ENCODE data around the gene PLCH1. TPM values are rescaled to one million over a fixed set of nuclear protein-coding genes. Genes with fewer than 3 reads are reported as not detected.

The PLCH1 gene
- total and polyA plus RNA-seq, 2 of the 13 experiments (the other 11 are each of a cell fraction or from before 2014, with no cell fraction given): 2.0 to 3.0 TPM

- Histone ChIP-seq H3K9ac (ENCODE audit: insufficient read depth, low read depth, low read length) (no peak overlapping the region), H3K4me3 (replicated peaks in 1 of 3; ENCODE audit: insufficient read depth in 1 of 3, low read depth in 2 of 3, low read length in 3 of 3) (no peak overlapping the region), H3K4me2 (ENCODE audit: low read depth, low read length) (no peak overlapping the region), H3K9me3 (ENCODE audit: low read length) (no peaks in the 10 kb centered on the region), H2AFZ (ENCODE audit: low read length) (no peak overlapping the region), H3K27me3 (ENCODE audit: control insufficient read depth in 1 of 2, insufficient read depth in 2 of 2, low read length in 2 of 2) (no peaks in the 10 kb centered on the region), H3K4me1 (ENCODE audit: insufficient read depth, low read length) (no peaks in the 10 kb centered on the region), H3K79me2 (ENCODE audit: insufficient read depth, low read length) (no peaks in the 10 kb centered on the region), H4K20me1 (ENCODE audit: insufficient read depth, low read length) (no peaks in the 10 kb centered on the region), H3K27ac (ENCODE audit: extremely low read length, insufficient read depth, low read length) (no peak overlapping the region), H3K36me3 (replicated peaks in 1 of 2; ENCODE audit: control insufficient read depth in 1 of 2, insufficient read depth in 2 of 2, low read length in 2 of 2) (no peaks in the 10 kb centered on the region)
- intact Hi-C loops (cut with micrococcal nuclease; ENCODE audit: unreplicated experiment) (no loop called here), in situ Hi-C loops (cut with HindIII; ENCODE audit: extremely low pct_ligation_motif_present, low pct_unique_long_range_greater_than_20kb) (no loop called here)
- TF ChIP-seq POLR2A (IDR thresholded peaks at IDR 0.05; ENCODE audit: insufficient read depth in 1 of 2, low read depth in 2 of 2, low read length in 2 of 2) (no peak), SMARCC2 (IDR thresholded peaks at IDR 0.05) (no peak), ZNF878 (CRISPR knock-in tag; IDR thresholded peaks at IDR 0.05) (no peak), ZNF432 (CRISPR knock-in tag; IDR thresholded peaks at IDR 0.05; ENCODE audit: borderline replicate concordance) (no peak), MTA3 (CRISPR knock-in tag; IDR thresholded peaks at IDR 0.05) (no peak), ZFP36L2 (CRISPR knock-in tag; IDR thresholded peaks at IDR 0.05) (no peak), ZNF333 (CRISPR knock-in tag; IDR thresholded peaks at IDR 0.05; ENCODE audit: borderline replicate concordance) (no peak), FOXP1 (IDR thresholded peaks at IDR 0.05) (no peak), FOXP1 (CRISPR knock-in tag; IDR thresholded peaks at IDR 0.05) (no peak), SP2 (CRISPR knock-in tag; IDR thresholded peaks at IDR 0.05) (no peak), CBX2 (IDR thresholded peaks at IDR 0.05; ENCODE audit: low read depth, low read length) (no peak), CBX2 (CRISPR knock-in tag; IDR thresholded peaks at IDR 0.05; ENCODE audit: low read depth) (no peak), ZZZ3 (CRISPR knock-in tag; IDR thresholded peaks at IDR 0.05; ENCODE audit: borderline replicate concordance) (no peak), ZMAT3 (CRISPR knock-in tag; conservative IDR thresholded peaks at IDR 0.05) (no peak), HMGA1 (CRISPR knock-in tag; conservative IDR thresholded peaks at IDR 0.05) (no peak)
- DNase-seq (ENCODE audit: low spot score) (no peak), ATAC-seq (no peak), FAIRE-seq (no peak)
- no TSS peak for BruUV-seq (replicated peaks)
- CTCF ChIA-PET (ENCODE audit: low intra/inter-chr PET ratio, low total read pairs): no interaction called here
- POLR2A ChIA-PET: no interaction called here
These were observed 414.5 kb downstream of the PLCH1 start for GRCh38 chr3:155330370-155330769.

Data from HepG2 (cell line).